Pancreas (tissue), 10 donors: ENCODE measurements around the gene ADPGK. TPM values are rescaled to one million over a fixed set of nuclear protein-coding genes. Genes with fewer than 3 reads are reported as not detected.
"Not testable (repeated sequence)": the region's sequence is repeated elsewhere in the genome, so short reads cannot be mapped to it uniquely, and the experiment has no call there.

Experiments used
- ATAC-seq, 4 donors: fragments of 200-7000 bp; cut with Tn5 transposase; one replicate each; pipeline versions ENCODE4 v1.8.0 to v1.9.1; 2020; ENCODE audit warnings: mild to moderate bottlenecking in 4 of 4, moderate library complexity in 4 of 4
- DNase-seq, 6 donors: peaks; one replicate each; pipeline ENCODE4 v3.0.0-alpha.2; 2020
- FAIRE-seq: peaks from 2 replicates; lab custom pipeline; 2012; peaks lifted over from hg19 to GRCh38; lab: Jason Lieb, UNC
- H3K27ac ChIP-seq, 4 donors: fragments of 200-600 bp; sonication (generic); 1 replicate in 3 of 4; 2 replicates in 1 of 4; pipeline versions ENCODE4 v1.5.0 to v1.8.0; 2020
- H3K27me3 ChIP-seq, 4 donors: fragments of 200-600 bp; one replicate each; pipeline ENCODE4 v1.8.0; 2021
- H3K36me3 ChIP-seq, 3 donors: fragments of 200-600 bp; sonication (generic) in 1 of 3; one replicate each; pipeline versions ENCODE4 v1.5.0 to v1.8.0; 2020 to 2021
- H3K4me1 ChIP-seq, 3 donors: fragments of 200-600 bp; one replicate each; pipeline ENCODE4 v1.8.0; 2021
- H3K4me3 ChIP-seq, 4 donors: fragments of 200-600 bp; sonication (generic) in 2 of 4; one replicate each; pipeline versions ENCODE4 v1.5.0 to v1.8.0; 2020 to 2021
- H3K9me3 ChIP-seq, 4 donors: fragments of 200-600 bp; one replicate each; pipeline ENCODE4 v1.8.0; 2021
- CTCF ChIP-seq, 4 donors: fragments of 200-600 bp; sonication (generic) in 3 of 4; IDR thresholded peaks; one replicate each; pipeline versions ENCODE4 v1.5.0 to v1.8.0; 2021; ENCODE audit warnings: antibody characterized with exemption in 4 of 4
- WGBS, 2 donors: extraction: QIAGEN DNeasy Blood & Tissue Kit; methylation state at CpG; one replicate each; pipeline ENCODE4 v1.1.7; 2013; 5-methylcytosine and 5-hydroxymethylcytosine counted together
- intact Hi-C, 3 donors: fragments of 100-400 bp; cut with DNase I; formaldehyde crosslinking; loops; one replicate each; pipeline versions ENCODE4 v1.11.1 to v1.14.2; 2022
- polyA plus RNA-seq, 2 donors: library from polyadenylated mRNA; stranded (reverse); fragments of 200-250 nt; gene quantifications; one replicate each; pipeline ENCODE4 v1.2.3, GENCODE V29; 2013
- total RNA-seq, 6 donors: library from RNA; stranded (reverse); fragmentation: NEBNext Ultra II Directional in 4 of 6; extraction: Animal tissue kit (Norgen Biotek cat#: 25700) in 4 of 6; gene quantifications; one replicate each; pipeline versions ENCODE4 v1.2.1 to v1.2.4, GENCODE V29; 2021 to 2023
- donor health status: healthy with polysubstance abuse.
- donor health status: DM: no; HTN: no; CAD: no; lungs with moderate emphysema.
- donor health status: DM: no; HTN: no; CAD: no.
- donor health status: control.
- donor health status: control.
- donor health status: Bipolar disorder and iron deficiency.
- donor health status: DM: yes; HTN: yes; CAD: no.
- donor health status: DM: no; HTN: no; CAD: no.
- donor health status: DM: no; HTN: no; CAD: no.
- donor health status: DM: yes; HTN: yes; CAD: no.

ADPGK gene
- total and polyA plus RNA-seq, 8 donors: 22.9 to 43.3 (median 27.8) TPM

GRCh38 chr15:72727154-72727553, 56.4 kb downstream of the ADPGK start:
- DNase-seq: no peak
- no peak for TF ChIP-seq CTCF (IDR thresholded peaks at IDR 0.05)
- H3K4me3 ChIP-seq: no peak overlapping the region
- intact Hi-C loops: no loop called here
- ATAC-seq: no peak
- H3K36me3 ChIP-seq: peaks cover 0 to 9% (median 4%) of the 10 kb centered on the region in 3 donors
- no peaks in the 10 kb centered on the region for H3K4me1 ChIP-seq
- no peak for FAIRE-seq
- no peaks in the 10 kb centered on the region for H3K27me3 ChIP-seq
- no peaks in the 10 kb centered on the region for H3K9me3 ChIP-seq
- no peak overlapping the region for H3K27ac ChIP-seq

- H3K9me3 ChIP-seq, DNase-seq, H3K4me1 ChIP-seq, H3K4me3 ChIP-seq, H3K27ac ChIP-seq, FAIRE-seq, H3K27me3 ChIP-seq, H3K36me3 ChIP-seq, intact Hi-C loops, ATAC-seq: not testable (repeated sequence)
- 97 to 98% methylated on average over 6 of the region's 6 CpGs for WGBS, 2 donors
These were observed 57.7 kb downstream of the ADPGK start for GRCh38 chr15:72725851-72726250.

GRCh38 chr15:72725446-72725845, 58.1 kb downstream of the ADPGK start:
- Histone ChIP-seq H3K36me3 (peaks cover 0 to 5% (median 0%) of the 10 kb centered on the region in 3 donors), H3K27me3 (no peaks in the 10 kb centered on the region), H3K9me3 (no peaks in the 10 kb centered on the region), H3K4me1 (no peaks in the 10 kb centered on the region), H3K4me3 (no peak overlapping the region), H3K27ac (no peak overlapping the region)
- intact Hi-C loops: no loop called here
- FAIRE-seq: no peak
- no peak for TF ChIP-seq CTCF (IDR thresholded peaks at IDR 0.05)
- no peak for DNase-seq
- 87 to 95% methylated on average over 3 of the region's 3 CpGs for WGBS, 2 donors
- ATAC-seq: no peak

GRCh38 chr15:72724028-72724427, 59.5 kb downstream of the ADPGK start:
- no peak for DNase-seq
- TF ChIP-seq CTCF (IDR thresholded peaks at IDR 0.05): no peak
- no peak overlapping the region for H3K27ac ChIP-seq
- no peak overlapping the region for H3K4me3 ChIP-seq
- no peaks in the 10 kb centered on the region for H3K27me3 ChIP-seq
- no peak for FAIRE-seq
- peaks cover 0 to 5% (median 0%) of the 10 kb centered on the region in 3 donors for H3K36me3 ChIP-seq
- no peaks in the 10 kb centered on the region for H3K4me1 ChIP-seq
- no peaks in the 10 kb centered on the region for H3K9me3 ChIP-seq
- ATAC-seq: no peak
- intact Hi-C loops: no loop called here
- 47 to 65% methylated on average over 1 of the region's 1 CpG for WGBS, 2 donors

GRCh38 chr15:72722071-72722696, 61.4 kb downstream of the ADPGK start:
- Histone ChIP-seq H3K36me3 (peaks cover 0 to 12% (median 0%) of the 10 kb centered on the region in 3 donors), H3K9me3 (no peaks in the 10 kb centered on the region), H3K27me3 (no peaks in the 10 kb centered on the region), H3K4me1 (no peaks in the 10 kb centered on the region), H3K27ac (no peak overlapping the region), H3K4me3 (no peak overlapping the region)
- WGBS, 2 donors: 27 to 37% methylated on average over 3 of the region's 3 CpGs
- intact Hi-C loops: no loop called here
- peak; percentile 50 to 93 (median 86) for ATAC-seq
- peak in 5 of 6 donors; percentile 46 to 78 (median 68) for DNase-seq
- peak; percentile 41 to 58 (median 54) for TF ChIP-seq CTCF (IDR thresholded peaks at IDR 0.05)
- no peak for FAIRE-seq

- H3K27ac ChIP-seq, FAIRE-seq, intact Hi-C loops, DNase-seq, H3K9me3 ChIP-seq, H3K4me1 ChIP-seq, ATAC-seq, H3K4me3 ChIP-seq, H3K27me3 ChIP-seq: not testable (repeated sequence)
- H3K36me3 ChIP-seq: peaks cover 0 to 12% (median 7%) of the 10 kb centered on the region in 3 donors
- WGBS, 2 donors: 88 to 92% methylated on average over 8 of the region's 8 CpGs
These were observed 74.8 kb downstream of the ADPGK start for GRCh38 chr15:72708551-72709303.
